ENCODE results near the gene MBD3L3.

DNA sequence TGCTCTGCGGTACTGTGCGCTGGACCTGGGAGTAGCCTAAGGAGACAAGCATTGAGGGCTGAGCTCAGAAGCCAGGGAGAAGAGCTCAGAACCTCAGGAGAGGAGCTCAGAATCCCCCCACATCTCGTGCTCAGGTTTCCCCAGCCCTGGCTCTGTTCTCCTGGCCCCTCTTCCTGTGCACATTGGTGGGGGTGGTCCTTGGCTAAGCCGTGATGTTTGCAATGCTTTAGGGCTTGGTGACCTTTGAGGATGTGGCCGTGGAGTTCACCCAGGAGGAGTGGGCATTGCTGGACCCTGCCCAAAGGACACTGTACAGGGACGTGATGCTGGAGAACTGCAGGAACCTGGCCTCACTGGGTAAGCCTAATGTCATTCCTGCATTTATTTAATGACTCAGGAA, 17.7 kb upstream of the MBD3L3 start:
- TF ChIP-seq, protein P1, sequence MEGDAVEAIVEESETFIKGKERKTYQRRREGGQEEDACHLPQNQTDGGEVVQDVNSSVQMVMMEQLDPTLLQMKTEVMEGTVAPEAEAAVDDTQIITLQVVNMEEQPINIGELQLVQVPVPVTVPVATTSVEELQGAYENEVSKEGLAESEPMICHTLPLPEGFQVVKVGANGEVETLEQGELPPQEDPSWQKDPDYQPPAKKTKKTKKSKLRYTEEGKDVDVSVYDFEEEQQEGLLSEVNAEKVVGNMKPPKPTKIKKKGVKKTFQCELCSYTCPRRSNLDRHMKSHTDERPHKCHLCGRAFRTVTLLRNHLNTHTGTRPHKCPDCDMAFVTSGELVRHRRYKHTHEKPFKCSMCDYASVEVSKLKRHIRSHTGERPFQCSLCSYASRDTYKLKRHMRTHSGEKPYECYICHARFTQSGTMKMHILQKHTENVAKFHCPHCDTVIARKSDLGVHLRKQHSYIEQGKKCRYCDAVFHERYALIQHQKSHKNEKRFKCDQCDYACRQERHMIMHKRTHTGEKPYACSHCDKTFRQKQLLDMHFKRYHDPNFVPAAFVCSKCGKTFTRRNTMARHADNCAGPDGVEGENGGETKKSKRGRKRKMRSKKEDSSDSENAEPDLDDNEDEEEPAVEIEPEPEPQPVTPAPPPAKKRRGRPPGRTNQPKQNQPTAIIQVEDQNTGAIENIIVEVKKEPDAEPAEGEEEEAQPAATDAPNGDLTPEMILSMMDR (IDR thresholded peaks at IDR 0.05) = no peak
- TF ChIP-seq, protein P2, sequence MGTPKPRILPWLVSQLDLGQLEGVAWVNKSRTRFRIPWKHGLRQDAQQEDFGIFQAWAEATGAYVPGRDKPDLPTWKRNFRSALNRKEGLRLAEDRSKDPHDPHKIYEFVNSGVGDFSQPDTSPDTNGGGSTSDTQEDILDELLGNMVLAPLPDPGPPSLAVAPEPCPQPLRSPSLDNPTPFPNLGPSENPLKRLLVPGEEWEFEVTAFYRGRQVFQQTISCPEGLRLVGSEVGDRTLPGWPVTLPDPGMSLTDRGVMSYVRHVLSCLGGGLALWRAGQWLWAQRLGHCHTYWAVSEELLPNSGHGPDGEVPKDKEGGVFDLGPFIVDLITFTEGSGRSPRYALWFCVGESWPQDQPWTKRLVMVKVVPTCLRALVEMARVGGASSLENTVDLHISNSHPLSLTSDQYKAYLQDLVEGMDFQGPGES (IDR thresholded peaks at IDR 0.05; ENCODE audit: low read depth, low read length) = no peak
- TF ChIP-seq EP300 (IDR thresholded peaks at IDR 0.05; ENCODE audit: borderline replicate concordance in 1 of 2, low read depth in 1 of 2, low read length in 1 of 2) (no peak), FOXJ3 (CRISPR knock-in tag; IDR thresholded peaks at IDR 0.05) (no peak), POLR2AphosphoS5 (IDR thresholded peaks at IDR 0.05; ENCODE audit: low read depth, low read length) (no peak), EZH2phosphoT487 (IDR thresholded peaks at IDR 0.05; ENCODE audit: borderline replicate concordance, low read depth) (no peak)
- TF ChIP-seq, protein P3, sequence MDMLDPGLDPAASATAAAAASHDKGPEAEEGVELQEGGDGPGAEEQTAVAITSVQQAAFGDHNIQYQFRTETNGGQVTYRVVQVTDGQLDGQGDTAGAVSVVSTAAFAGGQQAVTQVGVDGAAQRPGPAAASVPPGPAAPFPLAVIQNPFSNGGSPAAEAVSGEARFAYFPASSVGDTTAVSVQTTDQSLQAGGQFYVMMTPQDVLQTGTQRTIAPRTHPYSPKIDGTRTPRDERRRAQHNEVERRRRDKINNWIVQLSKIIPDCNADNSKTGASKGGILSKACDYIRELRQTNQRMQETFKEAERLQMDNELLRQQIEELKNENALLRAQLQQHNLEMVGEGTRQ (IDR thresholded peaks at IDR 0.05; ENCODE audit: borderline replicate concordance, low read depth, low read length) = no peak

Measured in SK-N-SH (cell line).